ENCODE results near the gene SERTAD3. TPM values are rescaled to one million over a fixed set of nuclear protein-coding genes. Genes with fewer than 3 reads are reported as not detected.

Gene SERTAD3
- total RNA-seq, 4 donors from 2014 or later, result 18.3 to 47.2 (median 37.8) TPM

GRCh38 chr19:40415768-40416167 is 28.4 kb downstream of the SERTAD3 start:
- H3K4me1 ChIP-seq, result peaks cover 47 to 58% (median 52%) of the 10 kb centered on the region in 4 donors
- H3K9me3 ChIP-seq, result no peaks in the 10 kb centered on the region
- intact Hi-C loops (cut with DNase I), result no loop called here
- TF ChIP-seq POLR2A (IDR thresholded peaks at IDR 0.05; ENCODE audit: low read depth) (no peak), EP300 (IDR thresholded peaks at IDR 0.05) (no peak), CTCF (IDR thresholded peaks at IDR 0.05) (no peak), POLR2AphosphoS5 (IDR thresholded peaks at IDR 0.05) (no peak)
- H3K27me3 ChIP-seq, result no peaks in the 10 kb centered on the region
- 98% methylated on average over 2 of the region's 2 CpGs for WGBS
- no peak for DNase-seq (ENCODE audit: extremely low spot score)
- H3K4me3 ChIP-seq, result no peak overlapping the region
- H3K27ac ChIP-seq (replicated peaks in 1 of 4), result no peak overlapping the region
- no peaks in the 10 kb centered on the region for H3K36me3 ChIP-seq

GRCh38 chr19:40414542-40415535 is 29.3 kb downstream of the SERTAD3 start:
- Histone ChIP-seq H3K9me3 (no peaks in the 10 kb centered on the region), H3K27ac (replicated peaks in 1 of 4) (no peak overlapping the region), H3K27me3 (no peaks in the 10 kb centered on the region), H3K36me3 (no peaks in the 10 kb centered on the region), H3K4me1 (peaks cover 48 to 56% (median 51%) of the 10 kb centered on the region in 4 donors), H3K4me3 (no peak overlapping the region)
- no peak for TF ChIP-seq EP300 (IDR thresholded peaks at IDR 0.05)
- no peak for TF ChIP-seq POLR2AphosphoS5 (IDR thresholded peaks at IDR 0.05)
- no peak for TF ChIP-seq CTCF (IDR thresholded peaks at IDR 0.05)
- 88% methylated on average over 18 of the region's 21 CpGs for WGBS
- intact Hi-C loops (cut with DNase I), result no loop called here
- DNase-seq (ENCODE audit: extremely low spot score), result no peak

GRCh38 chr19:40413291-40413845 is 30.8 kb downstream of the SERTAD3 start, which contains the start of gene PRX:
Gene PRX (minus strand): TSS chr19:40413378. CDS start chr19:40407932, 5,446 bp downstream.
- 58% methylated on average over 7 of the region's 18 CpGs for WGBS
- no peak for DNase-seq (ENCODE audit: extremely low spot score)
- Histone ChIP-seq H3K27me3 (no peaks in the 10 kb centered on the region), H3K27ac (replicated peaks in 1 of 4) (peak within 1 kb of the TSS; percentile 60 to 73 (median 68)), H3K4me3 (no peak within 1 kb of the TSS), H3K9me3 (no peaks in the 10 kb centered on the region), H3K36me3 (no peaks in the 10 kb centered on the region), H3K4me1 (peaks cover 48 to 56% (median 51%) of the 10 kb centered on the region in 4 donors)
- intact Hi-C loops (cut with DNase I), result no loop called here
- TF ChIP-seq CTCF (IDR thresholded peaks at IDR 0.05), result no peak
- TF ChIP-seq EP300 (IDR thresholded peaks at IDR 0.05), result no peak
- TF ChIP-seq POLR2AphosphoS5 (IDR thresholded peaks at IDR 0.05), result no peak

- Histone ChIP-seq H3K27ac (replicated peaks in 1 of 4) (no peak overlapping the region), H3K4me1 (peaks cover 47 to 56% (median 50%) of the 10 kb centered on the region in 4 donors), H3K36me3 (no peaks in the 10 kb centered on the region), H3K27me3 (no peaks in the 10 kb centered on the region), H3K9me3 (no peaks in the 10 kb centered on the region), H3K4me3 (no peak overlapping the region)
- intact Hi-C loops (cut with DNase I), result no loop called here
- TF ChIP-seq CTCF (IDR thresholded peaks at IDR 0.05) (no peak), POLR2A (IDR thresholded peaks at IDR 0.05; ENCODE audit: low read depth) (no peak), POLR2AphosphoS5 (IDR thresholded peaks at IDR 0.05) (no peak), EP300 (IDR thresholded peaks at IDR 0.05) (no peak)
- DNase-seq (ENCODE audit: extremely low spot score), result no peak
- 66% methylated on average over 4 of the region's 4 CpGs for WGBS
Observed at GRCh38 chr19:40412866-40413265, 31.3 kb downstream of the SERTAD3 start.
